HepG2 (cell line): Measurements from ENCODE around the gene BAIAP2L1. TPM values are rescaled to one million over a fixed set of nuclear protein-coding genes. Genes with fewer than 3 reads are reported as not detected.

Source experiments
- AHR ChIP-seq: IDR thresholded peaks from 2 replicates; pipeline ENCODE4 v1.6.1; 2018; ENCODE audit warnings: missing genetic modification reagents, missing compliant biosample characterization
- ATF1 ChIP-seq: IDR thresholded peaks from 2 replicates; pipeline ENCODE4 v1.6.1; 2016; ENCODE audit warnings: mild to moderate bottlenecking, control low read depth
- GATA4 ChIP-seq: sonication (generic); IDR thresholded peaks from 2 replicates; pipeline ENCODE4 v1.6.1; 2016; ENCODE audit warnings: antibody characterized with exemption, low read depth, borderline replicate concordance
- IKZF4 ChIP-seq: sonication (generic); formaldehyde crosslinking; IDR thresholded peaks from 2 replicates; pipeline ENCODE4 v1.5.1; 2020; ENCODE audit warnings: borderline replicate concordance, mild to moderate bottlenecking, low read depth, missing genetic modification reagents; ENCODE audit errors: not compliant biosample characterization
- NRL ChIP-seq: sonication (generic); formaldehyde crosslinking; IDR thresholded peaks from 2 replicates; pipeline ENCODE4 v1.5.0; 2020; ENCODE audit warnings: missing genetic modification reagents, mild to moderate bottlenecking, moderate library complexity, borderline replicate concordance
- PCBP1 ChIP-seq: fragments of 200-400 bp; formaldehyde crosslinking; IDR thresholded peaks from 2 replicates; pipeline ENCODE4 v1.6.1; 2017; ENCODE audit warnings: mild to moderate bottlenecking, low read depth, low read length, borderline replicate concordance
- TCF7 ChIP-seq: sonication (generic); IDR thresholded peaks from 2 replicates; pipeline ENCODE4 v1.6.1; 2016; ENCODE audit warnings: antibody characterized with exemption, low read depth
- ZNF101 ChIP-seq: sonication (generic); formaldehyde crosslinking; IDR thresholded peaks from 2 replicates; pipeline ENCODE4 v1.4.0; 2020; ENCODE audit warnings: mild to moderate bottlenecking, low read depth, missing genetic modification reagents, borderline replicate concordance
- ZNF274 ChIP-seq: sonication (generic); formaldehyde crosslinking; IDR thresholded peaks from 2 replicates; pipeline ENCODE4 v1.5.1; 2020; ENCODE audit warnings: mild to moderate bottlenecking, missing genetic modification reagents
- ZNF547 ChIP-seq: sonication (generic); formaldehyde crosslinking; IDR thresholded peaks from 2 replicates; pipeline ENCODE4 v1.5.1; 2020; ENCODE audit warnings: mild to moderate bottlenecking, missing genetic modification reagents
- ZNF660 ChIP-seq: sonication (generic); formaldehyde crosslinking; IDR thresholded peaks from 2 replicates; pipeline ENCODE4 v1.5.1; 2020; ENCODE audit warnings: mild to moderate bottlenecking, low read depth, missing genetic modification reagents, borderline replicate concordance
- polyA plus RNA-seq, 8 experiments: library from polyadenylated mRNA; depleted of rRNA in 3 of 8; stranded (reverse) in 7 of 8; unstranded in 1 of 8; fragments of >200 nt; fragmentation: Illumina TruSeq in 4 of 8; extraction: Trizol in 4 of 8; gene quantifications; 2 replicates each; pipeline versions ENCODE4 v1.2.1 to v1.2.3, GENCODE V29; 2011 to 2016; ENCODE audit warnings: low read depth in 4 of 8, missing spikeins in 1 of 8, mixed read lengths in 1 of 8; ENCODE audit not compliant: insufficient read depth in 1 of 8
- total RNA-seq, 5 experiments: library from RNA; depleted of rRNA; stranded (reverse); fragments of >200 nt; fragmentation: Illumina TruSeq; extraction: Trizol; gene quantifications; 2 replicates each; pipeline ENCODE4 v1.2.3, GENCODE V29; 2016; ENCODE audit warnings: low read depth in 1 of 5
- TF ChIP-seq, protein P1 (sequence below): sonication (generic); formaldehyde crosslinking; IDR thresholded peaks from 2 replicates; pipeline ENCODE4 v1.4.0; 2020; ENCODE audit warnings: missing genetic modification reagents, mild to moderate bottlenecking, borderline replicate concordance
- TF ChIP-seq, protein P2 (sequence below): sonication (generic); formaldehyde crosslinking; IDR thresholded peaks from 2 replicates; pipeline ENCODE4 v1.9.0; 2021; ENCODE audit warnings: missing genetic modification reagents, borderline replicate concordance
- TF ChIP-seq, protein P3 (sequence below): sonication (generic); formaldehyde crosslinking; IDR thresholded peaks from 2 replicates; pipeline ENCODE4; 2020; ENCODE audit warnings: missing genetic modification reagents, mild to moderate bottlenecking, borderline replicate concordance

The BAIAP2L1 gene
- total and polyA plus RNA-seq, 2 of the 13 experiments (the other 11 are each of a cell fraction or from before 2014, with no cell fraction given): 13.0 to 21.5 TPM

DNA sequence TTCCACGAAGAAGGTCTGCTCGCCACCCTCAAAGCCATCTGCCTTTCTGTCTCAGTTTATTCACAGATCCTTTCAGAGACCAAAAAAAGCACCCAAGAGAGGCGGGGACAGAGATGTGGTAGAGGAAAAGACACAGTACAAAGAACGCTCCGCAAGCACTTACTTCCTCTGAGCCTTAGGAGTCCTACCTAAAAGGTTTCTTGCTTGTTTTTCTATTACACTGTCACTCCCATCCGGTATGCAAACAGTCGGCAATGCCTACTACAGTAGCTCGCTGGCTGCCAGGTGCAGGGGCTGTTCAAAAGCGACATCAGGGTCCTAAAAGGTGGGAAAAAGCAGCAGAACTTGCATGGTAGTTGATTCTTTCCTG, 149.7 kb downstream of the BAIAP2L1 start (continued):
- TF ChIP-seq, protein P1, sequence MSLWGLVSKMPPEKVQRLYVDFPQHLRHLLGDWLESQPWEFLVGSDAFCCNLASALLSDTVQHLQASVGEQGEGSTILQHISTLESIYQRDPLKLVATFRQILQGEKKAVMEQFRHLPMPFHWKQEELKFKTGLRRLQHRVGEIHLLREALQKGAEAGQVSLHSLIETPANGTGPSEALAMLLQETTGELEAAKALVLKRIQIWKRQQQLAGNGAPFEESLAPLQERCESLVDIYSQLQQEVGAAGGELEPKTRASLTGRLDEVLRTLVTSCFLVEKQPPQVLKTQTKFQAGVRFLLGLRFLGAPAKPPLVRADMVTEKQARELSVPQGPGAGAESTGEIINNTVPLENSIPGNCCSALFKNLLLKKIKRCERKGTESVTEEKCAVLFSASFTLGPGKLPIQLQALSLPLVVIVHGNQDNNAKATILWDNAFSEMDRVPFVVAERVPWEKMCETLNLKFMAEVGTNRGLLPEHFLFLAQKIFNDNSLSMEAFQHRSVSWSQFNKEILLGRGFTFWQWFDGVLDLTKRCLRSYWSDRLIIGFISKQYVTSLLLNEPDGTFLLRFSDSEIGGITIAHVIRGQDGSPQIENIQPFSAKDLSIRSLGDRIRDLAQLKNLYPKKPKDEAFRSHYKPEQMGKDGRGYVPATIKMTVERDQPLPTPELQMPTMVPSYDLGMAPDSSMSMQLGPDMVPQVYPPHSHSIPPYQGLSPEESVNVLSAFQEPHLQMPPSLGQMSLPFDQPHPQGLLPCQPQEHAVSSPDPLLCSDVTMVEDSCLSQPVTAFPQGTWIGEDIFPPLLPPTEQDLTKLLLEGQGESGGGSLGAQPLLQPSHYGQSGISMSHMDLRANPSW (CRISPR knock-in tag): 0 out of 2 replicates have a peak, but pooled peaks have one; percentile 20
- TF ChIP-seq ZNF274 (no peak), TCF7 (no peak), PCBP1 (no peak), GATA4 (no peak), NRL (CRISPR knock-in tag) (no peak), ATF1 (CRISPR knock-in tag) (no peak), AHR (CRISPR knock-in tag) (no peak), ZNF101 (CRISPR knock-in tag) (no peak), ZNF660 (CRISPR knock-in tag) (no peak), ZNF547 (CRISPR knock-in tag) (0 out of 2 replicates have a peak, but pooled peaks have one; percentile 6), IKZF4 (no peak)
- TF ChIP-seq, protein P2, sequence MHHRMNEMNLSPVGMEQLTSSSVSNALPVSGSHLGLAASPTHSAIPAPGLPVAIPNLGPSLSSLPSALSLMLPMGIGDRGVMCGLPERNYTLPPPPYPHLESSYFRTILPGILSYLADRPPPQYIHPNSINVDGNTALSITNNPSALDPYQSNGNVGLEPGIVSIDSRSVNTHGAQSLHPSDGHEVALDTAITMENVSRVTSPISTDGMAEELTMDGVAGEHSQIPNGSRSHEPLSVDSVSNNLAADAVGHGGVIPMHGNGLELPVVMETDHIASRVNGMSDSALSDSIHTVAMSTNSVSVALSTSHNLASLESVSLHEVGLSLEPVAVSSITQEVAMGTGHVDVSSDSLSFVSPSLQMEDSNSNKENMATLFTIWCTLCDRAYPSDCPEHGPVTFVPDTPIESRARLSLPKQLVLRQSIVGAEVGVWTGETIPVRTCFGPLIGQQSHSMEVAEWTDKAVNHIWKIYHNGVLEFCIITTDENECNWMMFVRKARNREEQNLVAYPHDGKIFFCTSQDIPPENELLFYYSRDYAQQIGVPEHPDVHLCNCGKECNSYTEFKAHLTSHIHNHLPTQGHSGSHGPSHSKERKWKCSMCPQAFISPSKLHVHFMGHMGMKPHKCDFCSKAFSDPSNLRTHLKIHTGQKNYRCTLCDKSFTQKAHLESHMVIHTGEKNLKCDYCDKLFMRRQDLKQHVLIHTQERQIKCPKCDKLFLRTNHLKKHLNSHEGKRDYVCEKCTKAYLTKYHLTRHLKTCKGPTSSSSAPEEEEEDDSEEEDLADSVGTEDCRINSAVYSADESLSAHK (CRISPR knock-in tag): no peak
- TF ChIP-seq, protein P3, sequence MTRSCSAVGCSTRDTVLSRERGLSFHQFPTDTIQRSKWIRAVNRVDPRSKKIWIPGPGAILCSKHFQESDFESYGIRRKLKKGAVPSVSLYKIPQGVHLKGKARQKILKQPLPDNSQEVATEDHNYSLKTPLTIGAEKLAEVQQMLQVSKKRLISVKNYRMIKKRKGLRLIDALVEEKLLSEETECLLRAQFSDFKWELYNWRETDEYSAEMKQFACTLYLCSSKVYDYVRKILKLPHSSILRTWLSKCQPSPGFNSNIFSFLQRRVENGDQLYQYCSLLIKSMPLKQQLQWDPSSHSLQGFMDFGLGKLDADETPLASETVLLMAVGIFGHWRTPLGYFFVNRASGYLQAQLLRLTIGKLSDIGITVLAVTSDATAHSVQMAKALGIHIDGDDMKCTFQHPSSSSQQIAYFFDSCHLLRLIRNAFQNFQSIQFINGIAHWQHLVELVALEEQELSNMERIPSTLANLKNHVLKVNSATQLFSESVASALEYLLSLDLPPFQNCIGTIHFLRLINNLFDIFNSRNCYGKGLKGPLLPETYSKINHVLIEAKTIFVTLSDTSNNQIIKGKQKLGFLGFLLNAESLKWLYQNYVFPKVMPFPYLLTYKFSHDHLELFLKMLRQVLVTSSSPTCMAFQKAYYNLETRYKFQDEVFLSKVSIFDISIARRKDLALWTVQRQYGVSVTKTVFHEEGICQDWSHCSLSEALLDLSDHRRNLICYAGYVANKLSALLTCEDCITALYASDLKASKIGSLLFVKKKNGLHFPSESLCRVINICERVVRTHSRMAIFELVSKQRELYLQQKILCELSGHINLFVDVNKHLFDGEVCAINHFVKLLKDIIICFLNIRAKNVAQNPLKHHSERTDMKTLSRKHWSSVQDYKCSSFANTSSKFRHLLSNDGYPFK (CRISPR knock-in tag): 0 out of 2 replicates have a peak, but pooled peaks have one; percentile 13
